Spleen (tissue), 11 donors: ENCODE measurements around the gene TRIM14. TPM values are rescaled to one million over a fixed set of nuclear protein-coding genes. Genes with fewer than 3 reads are reported as not detected.

Source experiments
- DNase-seq: peaks from one replicate; pipeline ENCODE4 v3.0.0-alpha.2; 2020
- H3K27ac ChIP-seq, 8 donors: fragments of 200-600 bp; sonication (generic) in 7 of 8; 1 replicate in 4 of 8; 2 replicates in 4 of 8; pipeline versions ENCODE4 v1.5.0 to v1.8.0; 2016 to 2021; ENCODE audit warnings: inconsistent platforms in 4 of 8, mild to moderate bottlenecking in 4 of 8, moderate library complexity in 1 of 8
- H3K27me3 ChIP-seq, 7 donors: fragments of 200-600 bp; sonication (generic) in 6 of 7; replicated peaks in 1 of 7; 1 replicate in 4 of 7; 2 replicates in 3 of 7; pipeline versions ENCODE4 v1.5.0 to v1.8.0; 2016 to 2021; ENCODE audit warnings: inconsistent platforms in 3 of 7, mild to moderate bottlenecking in 1 of 7
- H3K36me3 ChIP-seq, 6 donors: fragments of 200-600 bp; sonication (generic) in 5 of 6; 1 replicate in 4 of 6; 2 replicates in 2 of 6; pipeline versions ENCODE4 v1.5.0 to v1.8.0; 2016 to 2021; ENCODE audit warnings: inconsistent platforms in 2 of 6
- H3K4me1 ChIP-seq, 6 donors: fragments of 200-600 bp; sonication (generic) in 5 of 6; 1 replicate in 3 of 6; 2 replicates in 3 of 6; pipeline versions ENCODE4 v1.5.0 to v1.8.0; 2016 to 2021; ENCODE audit warnings: inconsistent platforms in 3 of 6
- H3K4me3 ChIP-seq, 8 donors: fragments of 200-600 bp; sonication (generic) in 7 of 8; 1 replicate in 4 of 8; 2 replicates in 4 of 8; pipeline versions ENCODE4 v1.5.0 to v1.8.0; 2016 to 2021; ENCODE audit warnings: inconsistent platforms in 4 of 8, mild to moderate bottlenecking in 4 of 8, moderate library complexity in 2 of 8
- H3K9me3 ChIP-seq, 8 donors: fragments of 200-600 bp; sonication (generic) in 7 of 8; 1 replicate in 4 of 8; 2 replicates in 4 of 8; pipeline versions ENCODE4 v1.5.0 to v1.8.0; 2016 to 2021; ENCODE audit warnings: inconsistent platforms in 4 of 8
- CTCF ChIP-seq, 11 experiments: fragments of 200-600 bp in 7 of 11; fragments of 450-650 bp in 4 of 11; sonication (generic) in 4 of 11; IDR thresholded peaks in 8 of 11; conservative IDR thresholded peaks in 3 of 11; 1 replicate in 7 of 11; 2 replicates in 4 of 11; pipeline versions ENCODE4 v1.4.0 to v1.8.0; 2016 to 2021; ENCODE audit warnings: antibody characterized with exemption in 11 of 11, inconsistent platforms in 4 of 11, mild to moderate bottlenecking in 1 of 11
- POLR2A ChIP-seq, 3 donors: fragments of 450-650 bp; IDR thresholded peaks; one replicate each; pipeline ENCODE4 v1.5.1; 2017; ENCODE audit warnings: antibody characterized with exemption in 3 of 3, mild to moderate bottlenecking in 1 of 3
- POLR2AphosphoS5 ChIP-seq, 3 donors: sonication (generic); formaldehyde crosslinking; IDR thresholded peaks; one replicate each; pipeline ENCODE4 v1.5.1; 2017; ENCODE audit warnings: antibody characterized with exemption in 3 of 3
- WGBS, 5 donors: extraction: QIAGEN DNeasy Blood & Tissue Kit in 3 of 5; methylation state at CpG; one replicate each; pipeline versions ENCODE4 v1.1.5 to v1.1.7; 2013 to 2018; 5-methylcytosine and 5-hydroxymethylcytosine counted together
- intact Hi-C: fragments of 100-400 bp; cut with DNase I; formaldehyde crosslinking; loops from one replicate; pipeline ENCODE4 v1.15.0; 2023; ENCODE audit warnings: low total_unique reads
- polyA plus RNA-seq, 3 donors: library from polyadenylated mRNA; stranded (reverse); fragments of 200-250 nt; gene quantifications; one replicate each; pipeline ENCODE4 v1.2.1, GENCODE V29; 2013
- total RNA-seq, 7 donors: library from RNA; depleted of rRNA in 3 of 7; stranded (reverse); fragments of >200 nt in 3 of 7; fragmentation: NEBNext Ultra II Directional in 4 of 7; extraction: Animal tissue kit (Norgen Biotek cat#: 25700) in 4 of 7; gene quantifications; one replicate each; pipeline versions ENCODE4 v1.1.0 to v1.2.1, GENCODE V29; 2016 to 2021
- donor health status: healthy with polysubstance abuse.
- donor health status: DM: no; HTN: no; CAD: no; lungs with moderate emphysema.
- donor health status: DM: no; HTN: no; CAD: no.
- donor health status: Bipolar disorder and iron deficiency.
- donor health status: healthy.
- donor health status: DM: no; HTN: no; CAD: no.
- donor health status: DM: yes; HTN: yes; CAD: no.

TRIM14 gene
- total and polyA plus RNA-seq, 10 donors = 11.9 to 92.9 (median 58.1) TPM

GRCh38 chr9:98150721-98151120 lies 31.7 kb upstream of the TRIM14 start:
- intact Hi-C loops = no loop called here
- H3K27ac ChIP-seq = no peak overlapping the region
- H3K36me3 ChIP-seq = peaks cover 0 to 31% (median 2%) of the 10 kb centered on the region in 6 donors
- TF ChIP-seq POLR2AphosphoS5 (IDR thresholded peaks at IDR 0.05) = no peak
- TF ChIP-seq POLR2A (IDR thresholded peaks at IDR 0.05) = no peak
- TF ChIP-seq CTCF (IDR thresholded peaks at IDR 0.05 in 8 of 11, conservative IDR thresholded peaks at IDR 0.05 in 3 of 11) = no peak
- no peaks in the 10 kb centered on the region for H3K27me3 ChIP-seq
- H3K4me3 ChIP-seq = no peak overlapping the region
- peaks cover 0 to 14% (median 9%) of the 10 kb centered on the region in 6 donors for H3K4me1 ChIP-seq
- DNase-seq = no peak
- 70 to 88% (median 76%) methylated on average over 3 of the region's 3 CpGs for WGBS, 5 donors
- H3K9me3 ChIP-seq = no peaks in the 10 kb centered on the region

- no peak overlapping the region for H3K27ac ChIP-seq
These were observed 31.1 kb upstream of the TRIM14 start for GRCh38 chr9:98150164-98150563.

GRCh38 chr9:98149422-98149821 lies 30.4 kb upstream of the TRIM14 start:
- Histone ChIP-seq H3K9me3 (no peaks in the 10 kb centered on the region), H3K27ac (no peak overlapping the region), H3K36me3 (peaks cover 0 to 29% (median 0%) of the 10 kb centered on the region in 6 donors), H3K27me3 (no peaks in the 10 kb centered on the region), H3K4me1 (peaks cover 0 to 19% (median 10%) of the 10 kb centered on the region in 6 donors), H3K4me3 (no peak overlapping the region)
- no peak for DNase-seq
- intact Hi-C loops = no loop called here
- 73 to 94% (median 82%) methylated on average over 3 of the region's 3 CpGs for WGBS, 5 donors
- TF ChIP-seq POLR2A (IDR thresholded peaks at IDR 0.05) = no peak
- no peak for TF ChIP-seq CTCF (IDR thresholded peaks at IDR 0.05 in 8 of 11, conservative IDR thresholded peaks at IDR 0.05 in 3 of 11)
- no peak for TF ChIP-seq POLR2AphosphoS5 (IDR thresholded peaks at IDR 0.05)

More at GRCh38 chr9:98150164-98150563, 31.1 kb upstream of the TRIM14 start:
- Histone ChIP-seq H3K4me1 (peaks cover 0 to 17% (median 10%) of the 10 kb centered on the region in 6 donors), H3K27me3 (no peaks in the 10 kb centered on the region), H3K36me3 (peaks cover 0 to 29% (median 0%) of the 10 kb centered on the region in 6 donors), H3K4me3 (no peak overlapping the region), H3K9me3 (no peaks in the 10 kb centered on the region)
- WGBS, 5 donors = 78 to 88% (median 83%) methylated on average over 7 of the region's 7 CpGs
- intact Hi-C loops = no loop called here
- DNase-seq = no peak
- TF ChIP-seq CTCF (IDR thresholded peaks at IDR 0.05 in 8 of 11, conservative IDR thresholded peaks at IDR 0.05 in 3 of 11) (no peak), POLR2AphosphoS5 (IDR thresholded peaks at IDR 0.05) (no peak), POLR2A (IDR thresholded peaks at IDR 0.05) (no peak)

- no peak for DNase-seq
- Histone ChIP-seq H3K4me3 (no peak overlapping the region), H3K36me3 (peaks cover 0 to 32% (median 0%) of the 10 kb centered on the region in 6 donors), H3K27ac (no peak overlapping the region), H3K9me3 (no peaks in the 10 kb centered on the region), H3K4me1 (peaks cover 0 to 19% (median 10%) of the 10 kb centered on the region in 6 donors), H3K27me3 (no peaks in the 10 kb centered on the region)
- WGBS, 5 donors = 75 to 93% (median 87%) methylated on average over 2 of the region's 2 CpGs
- intact Hi-C loops = no loop called here
- TF ChIP-seq POLR2A (IDR thresholded peaks at IDR 0.05) (no peak), POLR2AphosphoS5 (IDR thresholded peaks at IDR 0.05) (no peak), CTCF (IDR thresholded peaks at IDR 0.05 in 8 of 11, conservative IDR thresholded peaks at IDR 0.05 in 3 of 11) (no peak)
These were observed 29.5 kb upstream of the TRIM14 start for GRCh38 chr9:98148486-98148885.
